HG02885 (cell line): Measurements from ENCODE around the gene SMIM1.

Experiments
- ATAC-seq: cut with Tn5 transposase; IDR thresholded peaks from one replicate; pipeline ENCODE4 v1.9.1; 2021; ENCODE audit warnings: mild to moderate bottlenecking; ENCODE audit not compliant: unreplicated experiment, poor library complexity

Gene SMIM1

GRCh38 chr1:3774946-3775489 is 2.5 kb downstream of the SMIM1 start:
- no peak for ATAC-seq

DNA sequence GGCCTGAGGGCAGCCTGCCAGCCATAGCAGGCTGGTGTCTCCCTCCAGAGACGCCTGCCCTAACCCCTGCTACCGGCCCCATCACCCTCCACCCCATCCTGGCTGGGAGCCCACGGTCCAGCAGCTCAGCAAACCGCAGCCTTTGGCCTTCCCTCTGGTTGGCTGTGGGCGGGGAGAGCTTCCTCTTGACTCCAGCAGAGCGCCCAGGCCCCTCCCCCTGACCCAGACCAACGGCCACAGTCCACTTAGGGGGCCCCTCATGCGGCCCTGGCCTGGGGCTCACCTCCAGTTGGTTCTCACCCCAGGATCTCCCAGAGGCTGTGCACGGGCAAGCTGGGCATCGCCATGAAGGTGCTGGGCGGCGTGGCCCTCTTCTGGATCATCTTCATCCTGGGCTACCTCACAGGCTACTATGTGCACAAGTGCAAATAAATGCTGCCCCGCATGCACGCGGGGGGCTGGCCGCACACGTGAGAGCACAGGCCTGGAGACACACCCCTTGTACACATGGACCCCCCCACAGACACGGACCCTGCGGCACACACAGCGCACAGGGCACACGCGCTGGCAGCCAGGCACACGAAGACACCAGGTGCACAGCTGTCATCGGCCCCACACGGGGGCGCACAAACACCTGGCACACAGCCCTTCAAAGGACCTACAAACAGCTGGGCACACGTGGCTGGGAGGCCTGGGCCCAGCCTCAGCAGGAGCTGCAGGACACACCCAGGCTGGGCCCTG is 3.1 kb downstream of the SMIM1 start:
- no peak for ATAC-seq

- ATAC-seq: no peak
Observed at GRCh38 chr1:3776231-3776961, 3.8 kb downstream of the SMIM1 start.

DNA sequence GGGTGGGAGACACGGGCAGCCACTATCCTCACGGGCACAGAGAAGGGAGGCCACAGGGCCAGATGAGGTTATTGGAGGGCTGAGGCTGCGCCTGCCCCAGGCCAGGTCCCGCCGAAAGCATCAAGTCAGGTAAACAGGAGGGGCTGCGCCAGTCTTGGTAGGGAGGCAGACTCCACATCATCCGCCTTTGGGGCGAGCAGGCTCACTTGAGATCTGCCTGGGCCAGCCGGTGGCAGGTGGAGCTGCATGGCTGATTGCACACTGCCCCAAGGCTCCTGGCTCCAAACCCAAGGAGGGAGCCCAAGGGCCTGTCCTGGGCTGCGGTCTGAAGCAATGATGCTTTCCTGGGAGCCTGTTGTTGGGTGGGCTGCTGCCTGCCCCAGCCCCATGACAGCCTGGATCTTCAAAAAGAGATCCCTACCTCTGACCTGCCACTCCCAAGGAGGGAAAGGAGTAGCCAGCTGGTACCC is 4.6 kb downstream of the SMIM1 start:
- no peak for ATAC-seq

DNA sequence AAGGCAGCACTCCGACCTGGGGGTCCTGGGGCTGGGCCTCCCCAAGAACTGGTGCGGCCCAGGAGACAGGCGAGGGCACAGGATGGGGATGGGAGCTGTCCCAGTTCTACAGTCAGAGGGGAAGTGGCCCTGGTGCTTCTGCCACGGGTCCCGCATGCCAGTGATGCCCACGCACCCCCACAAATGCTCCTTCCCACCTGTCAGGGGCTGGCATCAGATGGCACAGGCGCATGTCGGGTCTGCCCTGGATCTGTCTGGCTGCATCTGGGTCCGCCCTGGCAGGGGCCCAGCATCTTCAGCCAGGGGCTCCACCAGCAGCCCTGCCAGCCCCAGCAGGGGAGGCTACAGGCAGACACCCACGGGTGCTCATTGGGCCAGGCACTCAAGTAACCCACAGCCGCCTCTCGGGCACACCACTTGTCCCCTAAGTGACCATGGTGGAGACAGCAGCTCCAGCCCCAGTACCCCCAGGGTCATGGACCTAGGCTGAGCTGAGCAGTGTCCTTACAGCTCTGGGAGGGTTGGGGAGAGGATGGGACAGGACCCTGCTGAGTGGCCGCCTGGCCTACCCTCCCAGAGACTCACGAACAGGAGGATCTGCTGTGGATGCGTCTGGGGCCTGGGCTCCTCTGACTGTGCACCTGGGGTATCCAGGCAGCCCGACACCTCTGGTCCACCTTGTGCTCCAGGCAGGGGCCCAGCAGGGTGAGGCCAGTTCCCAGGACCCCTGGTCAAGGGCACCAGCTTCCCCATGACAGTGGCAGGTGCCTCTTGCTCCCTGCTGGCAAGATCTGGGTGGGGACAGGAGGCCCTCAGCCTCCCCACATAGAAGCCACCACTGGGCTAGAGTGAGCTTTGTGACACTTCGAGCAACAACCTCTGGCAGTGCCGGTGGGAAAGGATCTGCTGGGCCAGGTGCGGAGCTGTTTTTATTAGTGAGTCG is 5.4 kb downstream of the SMIM1 start:
- no peak for ATAC-seq

GRCh38 chr1:3778590-3779264 is 6.2 kb downstream of the SMIM1 start:
- ATAC-seq: no peak

DNA sequence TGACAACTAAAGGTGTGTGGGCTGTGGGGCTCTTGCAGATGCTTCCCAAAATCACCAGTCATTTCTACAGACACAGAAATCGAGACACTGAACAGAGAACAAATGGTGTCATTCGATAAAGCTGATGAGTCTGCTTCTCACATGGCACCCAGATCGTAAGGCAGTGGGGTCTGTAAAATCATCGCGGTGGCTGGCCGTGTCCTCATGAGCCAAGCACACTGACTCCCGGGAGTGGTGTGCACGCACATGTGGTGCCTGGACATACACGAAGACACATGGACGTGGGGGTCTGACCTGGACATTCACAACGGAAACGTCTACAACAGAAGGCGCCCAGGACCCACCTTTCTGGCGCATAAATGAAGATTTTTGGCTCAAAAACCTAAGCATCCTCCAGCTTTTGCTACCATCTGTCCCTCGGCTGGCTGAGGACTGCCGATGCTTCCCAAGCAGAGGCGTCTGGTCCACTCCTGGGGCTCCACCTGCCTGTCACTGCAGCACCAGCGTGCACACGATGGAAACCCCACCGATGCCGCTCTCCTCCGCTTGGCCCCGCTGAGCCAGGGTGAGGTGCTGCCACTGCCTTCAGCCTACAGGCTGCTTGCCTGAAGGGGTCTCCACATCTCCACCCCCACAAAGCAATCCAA is 6.8 kb downstream of the SMIM1 start:
- ATAC-seq: no peak

GRCh38 chr1:3779912-3780416 is 7.4 kb downstream of the SMIM1 start:
- no peak for ATAC-seq

DNA sequence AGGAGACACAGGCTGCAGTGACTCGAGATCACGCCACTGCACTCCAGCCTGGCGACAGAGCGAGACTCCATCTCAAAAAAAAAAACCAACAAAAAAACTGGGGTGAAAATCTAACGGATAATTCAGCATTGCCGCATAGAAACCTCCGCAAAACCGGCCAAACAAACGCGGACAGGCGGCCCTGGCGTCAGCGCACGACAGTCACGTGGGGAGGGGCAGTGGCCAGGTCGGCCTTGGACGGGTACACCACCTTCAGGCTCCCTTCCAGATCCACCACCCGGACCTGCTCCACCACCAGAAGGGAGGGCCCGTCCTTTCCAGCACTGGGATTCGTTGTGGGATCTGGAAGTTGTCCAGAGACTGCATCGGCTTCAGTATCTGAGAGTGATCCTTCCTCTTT is 8.4 kb downstream of the SMIM1 start:
- ATAC-seq: no peak

DNA sequence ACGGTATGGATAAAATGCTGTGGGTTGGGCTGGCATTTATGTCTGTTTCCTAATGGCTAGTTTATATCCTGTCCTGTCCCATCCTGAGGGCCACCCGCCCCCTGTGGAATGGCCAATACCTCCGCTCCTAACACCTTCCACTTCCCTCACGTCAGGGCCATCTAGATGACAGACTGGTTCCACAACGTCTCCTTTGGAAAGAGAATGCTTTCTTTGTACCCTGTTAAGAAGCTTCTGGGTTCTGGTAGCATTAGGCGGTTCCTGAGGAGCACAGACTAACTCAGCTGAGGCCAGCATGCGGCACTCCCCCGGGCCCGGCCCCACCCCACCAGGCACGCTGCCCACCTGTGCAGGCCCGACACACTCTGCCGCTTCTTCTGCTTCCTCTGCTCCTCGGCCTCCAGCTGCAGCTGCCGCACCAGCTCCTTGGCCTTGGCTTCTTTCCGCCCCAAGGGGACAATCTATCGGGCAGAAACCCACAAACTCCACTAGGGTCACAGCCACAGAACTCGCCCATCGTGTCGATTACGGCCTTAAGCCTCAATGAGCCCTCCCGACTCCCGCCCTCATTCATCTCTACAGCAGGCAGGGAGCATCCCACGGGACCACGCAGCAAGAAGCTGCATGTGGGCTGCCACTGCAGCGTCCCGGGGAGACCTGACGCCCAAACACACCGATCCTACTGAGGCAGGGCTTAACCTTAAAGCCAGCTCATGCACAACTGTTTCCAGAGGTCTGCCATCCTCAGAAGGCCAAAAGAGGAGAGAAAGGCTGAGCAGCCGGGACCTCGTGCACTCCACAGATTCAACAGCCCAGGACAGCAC is 11.3 kb downstream of the SMIM1 start:
- no peak for ATAC-seq

DNA sequence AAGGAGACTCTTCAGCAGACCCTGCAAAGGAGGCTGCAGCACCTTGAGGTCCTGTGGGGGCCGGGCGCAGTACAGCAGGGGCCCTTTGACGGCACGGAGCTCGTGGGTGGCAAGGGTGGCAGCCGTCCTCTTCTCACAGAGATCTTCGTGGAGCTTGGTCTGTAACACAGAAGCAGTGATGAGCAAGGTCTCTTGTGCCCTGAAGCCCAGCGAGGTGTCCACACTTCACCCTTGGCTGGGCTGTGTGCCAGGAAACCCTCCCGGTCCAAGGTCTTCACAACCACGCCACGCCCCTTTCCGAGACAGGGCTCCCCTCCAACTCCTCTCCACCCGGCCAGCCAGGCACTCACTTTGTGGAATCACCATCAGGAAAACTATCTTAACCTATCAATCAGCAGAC is 12.5 kb downstream of the SMIM1 start:
- ATAC-seq: no peak

DNA sequence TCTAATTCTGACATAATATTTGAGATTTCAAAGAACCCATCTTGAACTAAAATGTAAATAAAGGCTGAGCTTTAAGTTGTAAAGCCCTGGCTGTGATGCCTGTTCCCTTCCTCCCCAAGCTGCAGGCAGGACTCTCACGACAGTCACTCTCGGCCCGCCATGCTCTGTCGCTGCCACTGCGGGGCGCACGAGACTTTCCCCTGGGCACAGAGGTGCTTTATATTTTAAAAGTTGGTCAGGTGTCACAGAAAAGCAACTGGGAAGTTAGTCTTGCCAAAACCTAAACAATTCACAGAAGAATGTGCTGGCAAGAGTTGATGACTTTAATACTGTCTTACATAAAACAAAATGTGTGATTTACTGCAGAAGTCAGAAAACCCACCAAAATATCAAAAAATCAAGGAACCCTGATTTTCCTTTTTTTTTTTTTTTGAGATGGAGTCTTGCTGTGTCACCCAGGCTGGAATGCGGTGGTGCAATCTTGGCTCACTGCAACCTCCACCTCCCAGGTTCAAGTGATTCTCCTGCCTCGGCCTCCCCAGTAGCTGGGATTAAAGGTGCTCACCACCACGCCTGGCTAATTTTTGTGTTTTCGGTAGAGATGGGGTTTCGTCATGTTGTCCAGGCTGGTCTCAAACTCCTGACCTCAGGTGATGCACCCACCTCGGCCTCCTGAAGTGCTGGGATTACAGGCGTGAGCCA is 13.1 kb downstream of the SMIM1 start:
- no peak for ATAC-seq

DNA sequence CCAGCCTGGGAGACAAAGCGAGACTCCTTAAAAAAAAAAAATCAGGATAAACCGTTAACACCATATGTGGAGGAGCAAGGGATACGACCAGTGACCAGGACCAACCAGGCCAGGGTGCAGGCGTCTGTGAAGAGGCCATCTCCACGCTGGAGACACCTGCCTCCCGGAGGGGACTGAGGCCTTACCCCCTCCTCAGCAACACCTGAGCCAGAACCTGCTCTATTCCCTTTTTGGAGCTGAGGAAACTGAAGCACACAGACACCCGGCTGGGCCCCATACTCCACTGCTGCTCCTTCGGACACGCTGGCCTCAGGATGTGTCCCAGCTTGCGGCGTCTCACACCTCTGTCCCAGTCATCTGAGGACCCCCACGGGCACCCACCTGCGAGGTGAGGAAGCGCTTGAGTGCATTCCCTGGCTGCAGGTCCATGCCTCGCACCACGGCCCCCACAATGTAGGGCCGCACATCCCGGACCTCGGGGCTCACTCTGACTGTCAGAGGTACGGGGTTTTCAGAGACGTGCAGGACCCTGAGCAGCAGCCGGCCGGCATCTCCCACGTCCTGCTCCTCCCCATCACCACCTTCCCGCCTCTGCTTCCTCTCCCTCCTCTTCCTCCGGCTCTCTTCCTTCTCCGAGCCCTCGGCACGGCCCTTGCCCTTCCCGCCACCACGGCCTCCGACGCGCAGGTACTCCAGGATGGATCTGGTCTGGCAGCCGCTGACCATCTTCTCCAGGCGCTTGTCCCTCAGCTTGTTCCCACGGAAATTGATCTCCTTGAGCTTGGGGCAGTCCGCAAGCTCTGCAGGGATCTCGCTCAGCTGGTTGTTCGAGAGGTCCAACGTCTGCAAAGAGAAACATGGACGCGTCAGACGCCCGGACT is 14.2 kb downstream of the SMIM1 start:
- no peak for ATAC-seq

- no peak for ATAC-seq
Observed at GRCh38 chr1:3787349-3787715, 14.8 kb downstream of the SMIM1 start.

DNA sequence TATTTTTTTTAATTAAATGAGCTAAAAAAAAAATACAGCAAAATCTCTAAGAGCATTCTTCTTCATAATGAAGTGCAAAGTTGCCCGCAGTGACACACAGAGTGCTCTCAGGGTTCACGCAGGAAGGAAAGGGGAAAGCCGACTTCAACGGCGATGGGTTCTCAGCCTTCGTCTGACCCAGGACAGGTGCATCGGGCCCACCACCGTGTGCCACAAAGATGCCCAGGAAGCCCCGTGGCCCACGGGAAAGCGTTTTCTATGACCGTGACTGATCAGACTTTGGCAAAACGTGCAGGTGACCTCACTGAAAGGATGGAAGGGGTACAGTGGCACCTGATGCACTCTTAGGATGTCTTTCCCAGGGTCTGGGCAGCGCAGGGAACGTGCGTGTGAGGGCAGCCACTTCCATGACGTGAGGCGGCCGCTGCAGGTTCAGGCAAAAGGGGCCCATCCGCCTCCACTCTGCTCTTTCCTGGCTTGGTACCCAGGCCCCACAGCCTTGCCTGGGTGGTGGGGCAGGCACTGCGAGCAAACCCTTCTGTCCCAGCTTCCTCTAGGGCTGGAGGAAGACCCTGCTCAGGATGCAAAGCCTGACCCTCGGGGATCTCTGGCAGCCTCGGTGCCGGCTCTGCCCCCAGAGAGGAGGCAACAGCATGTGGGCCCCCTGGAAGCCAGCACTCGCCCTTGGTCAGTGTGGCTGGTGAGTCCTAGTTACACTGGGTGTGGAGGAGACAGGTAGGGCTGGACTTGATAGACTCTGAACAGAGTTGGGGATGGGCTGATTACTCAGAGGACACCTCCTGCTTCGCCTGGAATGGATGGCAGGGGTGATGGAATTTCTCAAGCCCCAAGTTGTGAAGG is 15.4 kb downstream of the SMIM1 start:
- no peak for ATAC-seq
